Astrocyte (in vitro differentiated cells and primary cell): ENCODE results near the gene ZBTB46. TPM values are rescaled to one million over a fixed set of nuclear protein-coding genes. Genes with fewer than 3 reads are reported as not detected.

Source experiments
- DNase-seq: peaks from one replicate; pipeline ENCODE4 v3.0.0-alpha.2; 2010; ENCODE audit warnings: low read depth
- FAIRE-seq: peaks from 2 replicates; lab custom pipeline; 2011; peaks lifted over from hg19 to GRCh38; lab: Jason Lieb, UNC
- H2AFZ ChIP-seq: 2 replicates; pipeline ENCODE4 v1.6.0; 2012; ENCODE audit warnings: low read depth, low read length, inconsistent platforms
- H3K27ac ChIP-seq: 2 replicates; pipeline ENCODE4 v1.5.1; 2011; ENCODE audit warnings: low read depth, low read length, inconsistent platforms
- H3K27me3 ChIP-seq: 2 replicates; pipeline ENCODE4 v1.6.0; 2011; ENCODE audit warnings: low read length, inconsistent platforms; ENCODE audit not compliant: insufficient read depth
- H3K36me3 ChIP-seq: 2 replicates; pipeline ENCODE4 v1.5.1; 2011; ENCODE audit warnings: low read length, inconsistent platforms; ENCODE audit not compliant: insufficient read depth
- H3K4me1 ChIP-seq: 2 replicates; pipeline ENCODE4 v1.5.1; 2011; ENCODE audit warnings: low read length, inconsistent platforms; ENCODE audit not compliant: insufficient read depth
- H3K4me2 ChIP-seq: 2 replicates; pipeline ENCODE4 v1.6.0; 2012; ENCODE audit warnings: low read length, inconsistent platforms
- H3K4me3 ChIP-seq: 2 replicates; pipeline ENCODE4 v1.5.1; 2011; ENCODE audit warnings: low read depth, mild to moderate bottlenecking, low read length, inconsistent platforms; ENCODE audit not compliant: insufficient read depth
- H3K79me2 ChIP-seq: 2 replicates; pipeline ENCODE4 v1.6.0; 2012; ENCODE audit warnings: mild to moderate bottlenecking, low read length, inconsistent platforms; ENCODE audit not compliant: insufficient read depth
- H3K9ac ChIP-seq: 2 replicates; pipeline ENCODE4 v1.6.0; 2012; ENCODE audit warnings: mild to moderate bottlenecking, low read length, inconsistent platforms
- H3K9me3 ChIP-seq: 2 replicates; pipeline ENCODE4 v1.5.1; 2012; ENCODE audit warnings: low read depth, mild to moderate bottlenecking, low read length, inconsistent platforms; ENCODE audit not compliant: insufficient read depth
- H4K20me1 ChIP-seq: 2 replicates; pipeline ENCODE4 v1.6.0; 2012; ENCODE audit warnings: low read length, inconsistent platforms; ENCODE audit not compliant: insufficient read depth
- H3K27ac Mint-ChIP-seq: one replicate; pipeline ENCODE4 v1.8.0; 2021; ENCODE audit warnings: mild to moderate bottlenecking, mixed read lengths; ENCODE audit not compliant: unreplicated experiment
- H3K27me3 Mint-ChIP-seq: one replicate; pipeline ENCODE4 v1.8.0; 2021; ENCODE audit warnings: low read depth, mixed read lengths; ENCODE audit not compliant: unreplicated experiment
- H3K36me3 Mint-ChIP-seq: one replicate; pipeline ENCODE4 v1.8.0; 2021; ENCODE audit warnings: low read depth, mixed read lengths; ENCODE audit not compliant: unreplicated experiment
- H3K4me1 Mint-ChIP-seq: one replicate; pipeline ENCODE4 v1.8.0; 2021; ENCODE audit warnings: low read depth, mixed read lengths; ENCODE audit not compliant: unreplicated experiment
- H3K4me3 Mint-ChIP-seq: one replicate; pipeline ENCODE4 v1.8.0; 2021; ENCODE audit warnings: mild to moderate bottlenecking, moderate library complexity, mixed read lengths; ENCODE audit not compliant: unreplicated experiment
- H3K9me3 Mint-ChIP-seq: one replicate; pipeline ENCODE4 v1.8.0; 2021; ENCODE audit warnings: mild to moderate bottlenecking, mixed read lengths; ENCODE audit not compliant: unreplicated experiment
- EZH2 ChIP-seq: IDR thresholded peaks from 2 replicates; pipeline ENCODE4 v1.6.1; 2012; ENCODE audit warnings: mild to moderate bottlenecking, low read length, inconsistent platforms; ENCODE audit not compliant: insufficient read depth
- total RNA-seq: library from RNA; stranded (reverse); gene quantifications from 2 replicates; pipeline ENCODE4 v1.2.1, GENCODE V29; 2021
- TF ChIP-seq, protein P1 (sequence below): IDR thresholded peaks from 2 replicates; pipeline ENCODE4 v1.5.1; 2011; ENCODE audit warnings: low read depth, mild to moderate bottlenecking, inconsistent platforms, low read length, moderate library complexity; ENCODE audit not compliant: insufficient read depth

Gene ZBTB46
- total RNA-seq, 1 donor from 2014 or later, result 13.9 TPM

DNA sequence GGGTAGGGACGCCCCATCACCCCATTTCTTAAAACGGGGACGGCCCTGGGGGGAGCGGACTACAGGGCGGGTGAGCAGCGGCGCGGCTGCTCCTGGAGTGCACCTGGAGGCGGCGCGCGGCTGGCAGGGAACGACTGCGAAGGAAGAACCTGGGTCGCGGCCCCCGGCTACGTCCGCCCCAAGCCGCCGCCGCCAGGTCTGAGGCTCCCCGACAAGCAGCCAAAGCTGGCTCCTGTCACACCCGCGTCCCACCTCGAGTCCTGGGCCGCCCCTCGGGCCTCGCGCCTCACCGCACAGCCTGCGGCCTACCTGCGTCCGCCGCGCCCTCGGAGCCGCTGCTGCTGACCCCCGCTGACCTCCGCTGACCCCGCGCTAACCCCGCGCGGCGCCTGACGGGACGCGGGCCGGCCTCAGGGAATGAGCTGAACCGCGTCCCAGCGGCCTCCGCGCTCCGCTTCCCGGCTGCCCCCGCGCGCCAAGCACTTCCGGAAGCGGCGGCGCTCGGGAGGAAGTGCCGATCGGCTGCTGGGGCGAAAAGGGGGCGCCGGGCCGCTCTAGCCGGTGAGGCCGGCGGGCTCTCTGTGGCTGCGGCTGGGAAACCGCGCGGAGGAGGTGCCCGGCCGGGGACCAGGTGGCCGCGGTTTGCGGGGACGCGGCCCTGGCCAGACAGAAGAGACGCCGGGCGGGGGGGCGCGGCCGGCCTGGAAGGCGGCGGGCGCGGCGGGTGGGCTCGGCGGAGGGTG lies 123.3 kb downstream of the ZBTB46 start, which contains the start of the genes ARFRP1 and ZGPAT:
TSS of gene ARFRP1 (minus strand) at position 419 of the 743 bp plus-strand sequence. CDS start 885 bp downstream, outside the sequence.
TSS of gene ZGPAT (plus strand) at position 482 of the 743 bp plus-strand sequence. CDS start 542 bp downstream, outside the sequence.
- Histone ChIP-seq H3K9ac (peak within 1 kb of the TSS; percentile 79), H3K79me2 (peaks cover 86% of the 10 kb centered on the region), H3K27me3 (no peaks in the 10 kb centered on the region), H3K4me3 (peak within 1 kb of the TSS; percentile 77), H2AFZ (peak within 1 kb of the TSS; percentile 81), H3K4me2 (peak within 1 kb of the TSS; percentile 89), H3K4me1 (peaks cover 17% of the 10 kb centered on the region), H3K36me3 (peaks cover 25% of the 10 kb centered on the region), H3K9me3 (no peaks in the 10 kb centered on the region), H3K27ac (peak within 1 kb of the TSS; percentile 63), H4K20me1 (peaks cover 56% of the 10 kb centered on the region)
- H3K27ac Mint-ChIP-seq, result peak within 1 kb of the TSS; percentile 77
- H3K9me3 Mint-ChIP-seq, result peaks cover 6% of the 10 kb centered on the region
- peak within 1 kb of the TSS; percentile 91 for H3K4me3 Mint-ChIP-seq
- FAIRE-seq, result no peak
- peaks cover 18% of the 10 kb centered on the region for H3K36me3 Mint-ChIP-seq
- DNase-seq, result peak; percentile 55
- no peak for TF ChIP-seq EZH2
- TF ChIP-seq, protein P1, sequence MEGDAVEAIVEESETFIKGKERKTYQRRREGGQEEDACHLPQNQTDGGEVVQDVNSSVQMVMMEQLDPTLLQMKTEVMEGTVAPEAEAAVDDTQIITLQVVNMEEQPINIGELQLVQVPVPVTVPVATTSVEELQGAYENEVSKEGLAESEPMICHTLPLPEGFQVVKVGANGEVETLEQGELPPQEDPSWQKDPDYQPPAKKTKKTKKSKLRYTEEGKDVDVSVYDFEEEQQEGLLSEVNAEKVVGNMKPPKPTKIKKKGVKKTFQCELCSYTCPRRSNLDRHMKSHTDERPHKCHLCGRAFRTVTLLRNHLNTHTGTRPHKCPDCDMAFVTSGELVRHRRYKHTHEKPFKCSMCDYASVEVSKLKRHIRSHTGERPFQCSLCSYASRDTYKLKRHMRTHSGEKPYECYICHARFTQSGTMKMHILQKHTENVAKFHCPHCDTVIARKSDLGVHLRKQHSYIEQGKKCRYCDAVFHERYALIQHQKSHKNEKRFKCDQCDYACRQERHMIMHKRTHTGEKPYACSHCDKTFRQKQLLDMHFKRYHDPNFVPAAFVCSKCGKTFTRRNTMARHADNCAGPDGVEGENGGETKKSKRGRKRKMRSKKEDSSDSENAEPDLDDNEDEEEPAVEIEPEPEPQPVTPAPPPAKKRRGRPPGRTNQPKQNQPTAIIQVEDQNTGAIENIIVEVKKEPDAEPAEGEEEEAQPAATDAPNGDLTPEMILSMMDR, result no peak
- H3K27me3 Mint-ChIP-seq, result no peaks in the 10 kb centered on the region
- peaks cover 12% of the 10 kb centered on the region for H3K4me1 Mint-ChIP-seq

DNA sequence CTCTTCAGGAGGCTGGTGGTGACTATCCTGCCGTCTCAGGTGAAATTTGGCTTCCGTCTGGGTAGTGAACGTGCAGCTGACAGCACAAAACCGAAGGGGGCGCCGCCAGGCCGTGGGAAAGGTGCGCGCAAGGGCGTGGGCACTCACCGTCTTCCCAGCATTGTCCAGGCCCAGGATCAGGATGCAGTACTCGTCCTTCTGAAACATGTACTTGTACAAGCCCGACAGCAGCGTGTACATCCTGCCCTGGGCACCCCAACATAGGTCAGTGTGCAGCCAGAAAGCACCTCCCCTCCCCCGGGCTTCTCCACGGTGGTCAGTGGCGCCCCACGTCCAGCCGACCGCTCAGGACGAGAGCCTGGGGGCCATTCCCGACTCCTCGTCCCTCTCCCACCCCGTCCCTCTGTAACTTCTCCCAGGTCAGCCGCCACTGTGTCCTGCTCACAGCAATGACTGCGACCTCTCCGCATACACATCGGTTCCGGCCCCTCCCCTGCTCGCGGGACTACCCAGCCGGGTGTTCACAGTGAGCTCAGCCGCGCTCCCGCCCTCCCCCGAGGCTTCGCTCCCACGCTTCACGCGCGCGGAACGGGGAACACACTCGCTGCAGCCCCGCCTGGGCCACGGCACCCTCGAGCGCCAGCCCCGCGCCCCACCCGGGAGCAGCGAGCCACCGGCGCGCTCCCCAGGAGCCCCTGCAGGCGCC lies 124.1 kb downstream of the ZBTB46 start:
- H3K4me1 Mint-ChIP-seq, result peaks cover 12% of the 10 kb centered on the region
- H3K4me1 ChIP-seq, result peaks cover 17% of the 10 kb centered on the region
- TF ChIP-seq, protein P1, result peak; percentile 14
- TF ChIP-seq EZH2, result no peak
- H3K9me3 ChIP-seq, result no peaks in the 10 kb centered on the region
- H3K36me3 ChIP-seq, result peaks cover 20% of the 10 kb centered on the region
- H3K9ac ChIP-seq, result peak overlapping the region; percentile 79
- DNase-seq (no peak), FAIRE-seq (no peak)
- H4K20me1 ChIP-seq, result peaks cover 49% of the 10 kb centered on the region
- H3K27me3 Mint-ChIP-seq, result no peaks in the 10 kb centered on the region
- no peaks in the 10 kb centered on the region for H3K9me3 Mint-ChIP-seq
- peaks cover 13% of the 10 kb centered on the region for H3K36me3 Mint-ChIP-seq
- H3K27ac Mint-ChIP-seq, result peak overlapping the region; percentile 77
- H3K79me2 ChIP-seq, result peaks cover 82% of the 10 kb centered on the region
- no peaks in the 10 kb centered on the region for H3K27me3 ChIP-seq
- peak overlapping the region; percentile 77 for H3K4me3 ChIP-seq
- peak overlapping the region; percentile 91 for H3K4me3 Mint-ChIP-seq
- peak overlapping the region; percentile 63 for H3K27ac ChIP-seq
- H2AFZ ChIP-seq, result peak overlapping the region; percentile 81
- peak overlapping the region; percentile 89 for H3K4me2 ChIP-seq
